MCF 10A (cell line): ENCODE measurements around the gene MACROD1. TPM values are rescaled to one million over a fixed set of nuclear protein-coding genes. Genes with fewer than 3 reads are reported as not detected.

Source experiments
- BruUV-seq: library from RNA; stranded (reverse); fragments of 400-500 nt; replicated peaks from 2 replicates; lab custom pipeline; 2021; lab: Mats Ljungman, UMichigan
- CTCF ChIA-PET: fragments of 300-600 bp; sonication (Branson Sonifier 250); formaldehyde crosslinking; extraction: SDS; loops from one replicate; lab custom pipeline; 2021; ENCODE audit warnings: antibody characterized with exemption, inconsistent platforms; lab: Yijun Ruan, JAX
- POLR2A ChIA-PET: fragments of 300-600, 350-650 bp; sonication (Branson Sonifier 250); formaldehyde crosslinking; extraction: SDS; loops from one replicate; lab custom pipeline; 2020; ENCODE audit warnings: antibody characterized with exemption, inconsistent platforms; lab: Yijun Ruan, JAX
- DNase-seq: peaks from one replicate; pipeline ENCODE4 v3.0.0-alpha.2; 2018; ENCODE audit not compliant: unreplicated experiment
- H3K27ac Mint-ChIP-seq: one replicate; pipeline ENCODE4 v1.8.0; 2022; ENCODE audit warnings: mild to moderate bottlenecking, low read depth, mixed read lengths; ENCODE audit not compliant: unreplicated experiment
- H3K27me3 Mint-ChIP-seq: one replicate; pipeline ENCODE4 v1.8.0; 2022; ENCODE audit warnings: mixed read lengths; ENCODE audit not compliant: insufficient read depth, unreplicated experiment
- H3K36me3 Mint-ChIP-seq: one replicate; pipeline ENCODE4 v1.8.0; 2022; ENCODE audit warnings: mild to moderate bottlenecking, moderate library complexity, mixed read lengths; ENCODE audit not compliant: insufficient read depth, unreplicated experiment
- H3K4me1 Mint-ChIP-seq: one replicate; pipeline ENCODE4 v1.8.0; 2022; ENCODE audit warnings: mixed read lengths; ENCODE audit not compliant: insufficient read depth, unreplicated experiment
- H3K4me3 Mint-ChIP-seq: one replicate; pipeline ENCODE4 v1.8.0; 2022; ENCODE audit warnings: mild to moderate bottlenecking, moderate library complexity, mixed read lengths; ENCODE audit not compliant: unreplicated experiment
- H3K9me3 Mint-ChIP-seq: one replicate; pipeline ENCODE4 v1.8.0; 2022; ENCODE audit warnings: mixed read lengths; ENCODE audit not compliant: unreplicated experiment
- intact Hi-C: fragments of 100-400 bp; cut with micrococcal nuclease; formaldehyde crosslinking; loops from 2 replicates; pipeline ENCODE4 v1.14.1; 2022
- total RNA-seq: library from RNA; stranded (reverse); gene quantifications from 2 replicates; pipeline ENCODE4 v1.2.3, GENCODE V29; 2022
- TF ChIP-seq, protein P1 (sequence below): fragments of 200-600 bp; IDR thresholded peaks from one replicate; pipeline ENCODE4 v1.8.0; 2022; ENCODE audit warnings: antibody characterized with exemption, mild to moderate bottlenecking; ENCODE audit not compliant: unreplicated experiment

Gene MACROD1
- total RNA-seq, 1 experiment from 2014 or later: 15.1 TPM

GRCh38 chr11:64146036-64146955 is 19.6 kb downstream of the MACROD1 start:
- Mint-ChIP-seq H3K27me3 (no peaks in the 10 kb centered on the region), H3K27ac (no peak overlapping the region), H3K4me3 (no peak overlapping the region), H3K4me1 (peaks cover 6% of the 10 kb centered on the region), H3K36me3 (peaks cover 8% of the 10 kb centered on the region), H3K9me3 (no peaks in the 10 kb centered on the region)
- TF ChIP-seq, protein P1, sequence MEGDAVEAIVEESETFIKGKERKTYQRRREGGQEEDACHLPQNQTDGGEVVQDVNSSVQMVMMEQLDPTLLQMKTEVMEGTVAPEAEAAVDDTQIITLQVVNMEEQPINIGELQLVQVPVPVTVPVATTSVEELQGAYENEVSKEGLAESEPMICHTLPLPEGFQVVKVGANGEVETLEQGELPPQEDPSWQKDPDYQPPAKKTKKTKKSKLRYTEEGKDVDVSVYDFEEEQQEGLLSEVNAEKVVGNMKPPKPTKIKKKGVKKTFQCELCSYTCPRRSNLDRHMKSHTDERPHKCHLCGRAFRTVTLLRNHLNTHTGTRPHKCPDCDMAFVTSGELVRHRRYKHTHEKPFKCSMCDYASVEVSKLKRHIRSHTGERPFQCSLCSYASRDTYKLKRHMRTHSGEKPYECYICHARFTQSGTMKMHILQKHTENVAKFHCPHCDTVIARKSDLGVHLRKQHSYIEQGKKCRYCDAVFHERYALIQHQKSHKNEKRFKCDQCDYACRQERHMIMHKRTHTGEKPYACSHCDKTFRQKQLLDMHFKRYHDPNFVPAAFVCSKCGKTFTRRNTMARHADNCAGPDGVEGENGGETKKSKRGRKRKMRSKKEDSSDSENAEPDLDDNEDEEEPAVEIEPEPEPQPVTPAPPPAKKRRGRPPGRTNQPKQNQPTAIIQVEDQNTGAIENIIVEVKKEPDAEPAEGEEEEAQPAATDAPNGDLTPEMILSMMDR: peak; percentile 72
- CTCF ChIA-PET: interaction anchor here (1.0 to 1.5 kb wide), 2 partner anchors 41 to 309 kb away, joined by 3 to 4 read pairs; no protein-coding TSS in a partner anchor
- intact Hi-C loops: loop anchor here (1.0 to 5.0 kb wide), 4 partner anchors 51 to 159 kb away; partner anchors contain the start of gene OTUB1
- POLR2A ChIA-PET: interaction anchor here (0.7 kb wide), 1 partner anchor 309 kb away, joined by 4 read pairs; no protein-coding TSS in a partner anchor
- BruUV-seq: no TSS peak
- DNase-seq: peak; percentile 49

GRCh38 chr11:64144587-64145472 is 21.1 kb downstream of the MACROD1 start:
- H3K27ac Mint-ChIP-seq: no peak overlapping the region
- no TSS peak for BruUV-seq
- intact Hi-C loops: loop anchor here (5.0 kb wide), 2 partner anchors 103 to 158 kb away; partner anchors contain the start of gene OTUB1
- ChIA-PET CTCF (interaction anchor here (1.5 kb wide), 1 partner anchor 308 kb away, joined by 4 read pairs; no protein-coding TSS in a partner anchor), POLR2A (no interaction called here)
- no peaks in the 10 kb centered on the region for H3K27me3 Mint-ChIP-seq
- H3K9me3 Mint-ChIP-seq: no peaks in the 10 kb centered on the region
- no peak overlapping the region for H3K4me3 Mint-ChIP-seq
- DNase-seq: no peak
- peaks cover 6% of the 10 kb centered on the region for H3K4me1 Mint-ChIP-seq
- peaks cover 8% of the 10 kb centered on the region for H3K36me3 Mint-ChIP-seq
- TF ChIP-seq, protein P1: no peak

DNA sequence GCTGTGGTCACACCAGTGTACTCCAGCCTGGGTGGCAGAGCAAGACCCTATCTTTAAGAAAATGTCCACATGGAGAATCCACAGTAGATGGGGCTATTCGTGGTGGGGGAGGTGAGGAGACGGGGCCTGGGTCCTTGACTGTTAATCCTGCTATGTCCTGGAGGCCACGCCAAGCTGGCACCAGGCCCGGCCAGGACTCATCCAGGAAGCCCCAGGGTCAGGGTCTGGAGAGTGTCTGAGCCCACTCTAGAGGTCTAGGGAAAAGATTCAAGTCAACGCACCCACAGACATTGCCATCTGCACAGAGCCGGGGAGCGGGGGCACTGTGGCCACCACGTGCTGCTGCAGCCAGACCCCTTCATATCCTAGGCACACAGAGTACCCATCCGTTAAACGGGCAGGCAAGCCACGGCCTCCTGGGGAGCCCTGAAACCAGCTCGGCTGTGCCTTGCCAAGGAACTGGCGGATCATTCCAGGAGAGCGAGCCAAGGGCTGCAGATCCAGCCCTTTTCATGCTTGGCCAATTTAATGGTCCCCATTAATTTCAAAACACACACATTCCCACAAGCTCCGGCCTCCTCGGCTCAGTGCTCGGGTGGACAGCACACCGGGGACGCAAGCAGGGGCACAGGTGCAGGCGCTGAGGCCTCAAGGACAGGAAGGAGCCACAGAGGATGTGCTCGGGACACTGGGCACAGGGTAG is 24.7 kb downstream of the MACROD1 start:
- no TSS peak for BruUV-seq
- ChIA-PET POLR2A (no interaction called here), CTCF (no interaction called here)
- Mint-ChIP-seq H3K4me3 (no peak overlapping the region), H3K36me3 (peaks cover 13% of the 10 kb centered on the region), H3K27me3 (no peaks in the 10 kb centered on the region), H3K9me3 (no peaks in the 10 kb centered on the region), H3K27ac (no peak overlapping the region), H3K4me1 (peaks cover 6% of the 10 kb centered on the region)
- intact Hi-C loops: no loop called here
- TF ChIP-seq, protein P1: no peak
- DNase-seq: no peak
